ENCODE data around the gene HK2. TPM values are rescaled to one million over a fixed set of nuclear protein-coding genes. Genes with fewer than 3 reads are reported as not detected.

The HK2 gene
- total RNA-seq, 1 donor from 2014 or later = 20.7 TPM

DNA sequence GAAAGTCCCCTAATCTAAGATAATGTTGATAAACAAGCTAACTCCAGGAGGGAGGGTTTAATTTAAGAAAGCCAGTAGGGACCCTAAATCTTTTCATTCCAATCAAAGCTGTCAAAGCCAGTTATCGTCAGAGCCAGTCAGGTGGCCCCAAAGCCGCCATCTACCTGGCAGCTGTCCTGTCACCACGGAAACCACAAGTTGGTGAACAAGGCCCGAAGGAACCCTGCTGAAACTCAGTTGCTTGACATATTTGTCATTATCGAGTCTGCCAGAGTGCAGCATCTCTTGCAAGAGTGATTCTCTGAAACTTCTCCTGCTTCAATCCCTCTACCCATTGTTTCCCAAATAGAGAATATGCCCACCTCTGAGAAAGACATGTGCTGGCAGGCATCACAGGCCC lies 93.7 kb downstream of the HK2 start:
- TF ChIP-seq, protein P1, sequence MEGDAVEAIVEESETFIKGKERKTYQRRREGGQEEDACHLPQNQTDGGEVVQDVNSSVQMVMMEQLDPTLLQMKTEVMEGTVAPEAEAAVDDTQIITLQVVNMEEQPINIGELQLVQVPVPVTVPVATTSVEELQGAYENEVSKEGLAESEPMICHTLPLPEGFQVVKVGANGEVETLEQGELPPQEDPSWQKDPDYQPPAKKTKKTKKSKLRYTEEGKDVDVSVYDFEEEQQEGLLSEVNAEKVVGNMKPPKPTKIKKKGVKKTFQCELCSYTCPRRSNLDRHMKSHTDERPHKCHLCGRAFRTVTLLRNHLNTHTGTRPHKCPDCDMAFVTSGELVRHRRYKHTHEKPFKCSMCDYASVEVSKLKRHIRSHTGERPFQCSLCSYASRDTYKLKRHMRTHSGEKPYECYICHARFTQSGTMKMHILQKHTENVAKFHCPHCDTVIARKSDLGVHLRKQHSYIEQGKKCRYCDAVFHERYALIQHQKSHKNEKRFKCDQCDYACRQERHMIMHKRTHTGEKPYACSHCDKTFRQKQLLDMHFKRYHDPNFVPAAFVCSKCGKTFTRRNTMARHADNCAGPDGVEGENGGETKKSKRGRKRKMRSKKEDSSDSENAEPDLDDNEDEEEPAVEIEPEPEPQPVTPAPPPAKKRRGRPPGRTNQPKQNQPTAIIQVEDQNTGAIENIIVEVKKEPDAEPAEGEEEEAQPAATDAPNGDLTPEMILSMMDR (IDR thresholded peaks at IDR 0.05; ENCODE audit: insufficient read depth, low read length, poor library complexity, severe bottlenecking) = no peak
- Histone ChIP-seq H3K27me3 (ENCODE audit: control insufficient read depth, insufficient read depth, low read length) (peaks cover 3% of the 10 kb centered on the region), H3K36me3 (ENCODE audit: control insufficient read depth, insufficient read depth, low read length) (no peaks in the 10 kb centered on the region), H3K4me3 (ENCODE audit: low read depth, low read length) (no peak overlapping the region)
- DNase-seq (ENCODE audit: low read depth) = no peak

DNA sequence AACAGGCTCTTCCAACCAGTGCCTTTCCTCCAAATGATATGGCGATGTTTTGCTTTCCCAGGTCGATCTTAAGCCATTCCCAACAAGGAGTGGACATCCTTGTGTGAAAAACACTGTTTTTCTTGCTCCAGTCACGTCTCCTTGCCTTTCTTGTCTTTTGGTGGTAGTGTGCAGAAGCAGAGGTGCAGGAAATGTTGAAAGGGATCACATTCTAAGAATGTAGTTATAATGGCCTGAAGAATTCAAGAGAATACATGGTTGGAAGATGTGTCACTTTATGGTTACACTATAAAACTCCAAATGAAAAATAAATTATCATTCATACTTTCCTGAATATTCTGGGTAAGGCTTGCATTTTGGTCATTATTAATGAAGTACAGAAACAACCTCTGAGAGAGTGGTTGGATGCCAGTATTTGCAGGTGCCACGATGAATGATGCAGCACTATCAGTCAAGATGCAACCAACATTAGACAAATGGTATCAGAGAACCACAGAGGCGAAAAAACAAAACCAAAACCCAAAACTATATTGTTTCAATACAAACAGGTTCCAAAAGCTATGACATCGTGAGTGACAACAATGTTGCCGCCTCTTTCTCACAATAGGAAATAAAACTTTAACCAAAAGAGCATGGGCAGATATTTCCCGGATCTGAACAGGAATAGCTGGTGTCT lies 97.0 kb downstream of the HK2 start:
- DNase-seq (ENCODE audit: low read depth) = no peak
- TF ChIP-seq, protein P1 (IDR thresholded peaks at IDR 0.05; ENCODE audit: insufficient read depth, low read length, poor library complexity, severe bottlenecking) = no peak
- no peak overlapping the region for H3K4me3 ChIP-seq (ENCODE audit: low read depth, low read length)

GRCh38 chr2:74931940-74932339 lies 98.0 kb downstream of the HK2 start:
- Histone ChIP-seq H3K36me3 (ENCODE audit: control insufficient read depth, insufficient read depth, low read length) (no peaks in the 10 kb centered on the region), H3K4me3 (ENCODE audit: low read depth, low read length) (no peak overlapping the region), H3K27me3 (ENCODE audit: control insufficient read depth, insufficient read depth, low read length) (peaks cover 3% of the 10 kb centered on the region)
- TF ChIP-seq, protein P1 (IDR thresholded peaks at IDR 0.05; ENCODE audit: insufficient read depth, low read length, poor library complexity, severe bottlenecking) = no peak
- no peak for DNase-seq (ENCODE audit: low read depth)

More for the DNA sequence above, 97.0 kb downstream of the HK2 start:
- no peaks in the 10 kb centered on the region for H3K36me3 ChIP-seq (ENCODE audit: control insufficient read depth, insufficient read depth, low read length)
- H3K27me3 ChIP-seq (ENCODE audit: control insufficient read depth, insufficient read depth, low read length) = peaks cover 3% of the 10 kb centered on the region

- Histone ChIP-seq H3K27me3 (ENCODE audit: control insufficient read depth, insufficient read depth, low read length) (no peaks in the 10 kb centered on the region), H3K4me3 (ENCODE audit: low read depth, low read length) (no peak overlapping the region), H3K36me3 (ENCODE audit: control insufficient read depth, insufficient read depth, low read length) (no peaks in the 10 kb centered on the region)
- TF ChIP-seq, protein P1 (IDR thresholded peaks at IDR 0.05; ENCODE audit: insufficient read depth, low read length, poor library complexity, severe bottlenecking) = no peak
- DNase-seq (ENCODE audit: low read depth) = no peak
Observed at GRCh38 chr2:74935975-74936391, 102.1 kb downstream of the HK2 start.

DNA sequence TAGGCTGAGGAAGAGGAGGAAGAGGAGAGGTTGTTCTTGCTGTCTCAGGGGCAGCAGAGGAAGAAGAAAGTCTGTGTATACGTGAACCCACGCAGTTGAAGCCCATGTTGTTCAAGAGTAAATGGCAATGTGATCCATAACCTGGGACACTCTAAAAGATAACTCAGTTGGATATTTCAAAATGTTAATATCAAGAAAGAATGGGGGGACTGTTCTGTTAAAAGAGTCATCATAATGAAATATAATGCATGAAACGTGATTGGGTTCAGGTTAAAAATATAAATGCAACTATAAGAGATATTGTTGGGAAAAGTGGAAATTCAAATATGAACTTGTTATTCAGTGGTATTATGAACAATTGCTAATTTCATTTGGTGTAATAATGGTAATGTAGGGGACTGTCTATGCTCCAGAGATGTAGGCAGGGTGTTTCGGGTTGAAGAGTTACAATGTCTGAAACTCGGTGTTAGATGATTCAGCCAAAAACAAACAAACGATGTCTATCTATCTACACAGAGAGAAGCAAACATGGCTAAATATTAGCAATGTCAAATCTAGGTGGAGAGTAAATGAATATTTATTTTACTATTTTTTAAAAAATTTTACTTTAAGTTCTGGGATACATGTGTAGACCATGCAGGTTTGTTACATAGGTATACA lies 103.4 kb downstream of the HK2 start:
- no peak overlapping the region for H3K4me3 ChIP-seq (ENCODE audit: low read depth, low read length)
- no peaks in the 10 kb centered on the region for H3K27me3 ChIP-seq (ENCODE audit: control insufficient read depth, insufficient read depth, low read length)
- TF ChIP-seq, protein P1 (IDR thresholded peaks at IDR 0.05; ENCODE audit: insufficient read depth, low read length, poor library complexity, severe bottlenecking) = no peak
- H3K36me3 ChIP-seq (ENCODE audit: control insufficient read depth, insufficient read depth, low read length) = no peaks in the 10 kb centered on the region
- DNase-seq (ENCODE audit: low read depth) = no peak

Measured in kidney epithelial cell (primary cell).